Uterus (tissue), 2 donors: ENCODE measurements around the gene TRPT1.

ENCODE experiments used
- POLR2A ChIP-seq, 2 donors: fragments of 450-650 bp; IDR thresholded peaks; one replicate each; pipeline ENCODE4 v1.6.1; 2016; ENCODE audit warnings: antibody characterized with exemption in 2 of 2, mild to moderate bottlenecking in 1 of 2, moderate library complexity in 1 of 2
- TF ChIP-seq, protein P1 (sequence below), 4 experiments: fragments of 200-600 bp in 2 of 4; fragments of 450-650 bp in 2 of 4; sonication (generic) in 2 of 4; IDR thresholded peaks; one replicate each; pipeline ENCODE4 v1.5.1; 2016 to 2019; ENCODE audit warnings: antibody characterized with exemption in 4 of 4, mild to moderate bottlenecking in 2 of 4, moderate library complexity in 1 of 4

DNA sequence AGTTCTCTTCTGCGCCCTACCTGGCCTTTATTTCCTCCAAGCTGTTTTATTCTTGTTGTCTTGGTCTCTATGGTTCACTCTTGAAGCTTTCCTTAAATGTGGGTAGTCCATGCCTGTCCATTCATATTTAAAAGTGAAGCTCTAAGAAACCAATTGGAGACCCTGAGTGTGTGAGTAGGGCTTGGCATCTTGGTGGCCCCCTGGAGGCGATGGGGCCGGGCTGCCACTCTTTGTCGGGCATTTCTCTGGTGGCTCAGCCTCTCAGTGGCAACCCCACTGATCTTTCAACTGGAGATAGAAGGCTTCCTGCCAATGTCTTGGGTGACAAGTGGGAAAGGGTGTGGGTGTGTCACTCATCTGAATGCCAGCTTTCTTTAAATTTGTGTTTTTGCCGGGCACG lies 9.1 kb downstream of the TRPT1 start:
- TF ChIP-seq POLR2A (IDR thresholded peaks at IDR 0.05), result no peak
- TF ChIP-seq, protein P1, sequence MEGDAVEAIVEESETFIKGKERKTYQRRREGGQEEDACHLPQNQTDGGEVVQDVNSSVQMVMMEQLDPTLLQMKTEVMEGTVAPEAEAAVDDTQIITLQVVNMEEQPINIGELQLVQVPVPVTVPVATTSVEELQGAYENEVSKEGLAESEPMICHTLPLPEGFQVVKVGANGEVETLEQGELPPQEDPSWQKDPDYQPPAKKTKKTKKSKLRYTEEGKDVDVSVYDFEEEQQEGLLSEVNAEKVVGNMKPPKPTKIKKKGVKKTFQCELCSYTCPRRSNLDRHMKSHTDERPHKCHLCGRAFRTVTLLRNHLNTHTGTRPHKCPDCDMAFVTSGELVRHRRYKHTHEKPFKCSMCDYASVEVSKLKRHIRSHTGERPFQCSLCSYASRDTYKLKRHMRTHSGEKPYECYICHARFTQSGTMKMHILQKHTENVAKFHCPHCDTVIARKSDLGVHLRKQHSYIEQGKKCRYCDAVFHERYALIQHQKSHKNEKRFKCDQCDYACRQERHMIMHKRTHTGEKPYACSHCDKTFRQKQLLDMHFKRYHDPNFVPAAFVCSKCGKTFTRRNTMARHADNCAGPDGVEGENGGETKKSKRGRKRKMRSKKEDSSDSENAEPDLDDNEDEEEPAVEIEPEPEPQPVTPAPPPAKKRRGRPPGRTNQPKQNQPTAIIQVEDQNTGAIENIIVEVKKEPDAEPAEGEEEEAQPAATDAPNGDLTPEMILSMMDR (IDR thresholded peaks at IDR 0.05), result no peak
